EL (cell line): ENCODE measurements around the gene NKAPD1.
"Not testable (repeated sequence)": the region's sequence is repeated elsewhere in the genome, so short reads cannot be mapped to it uniquely, and the experiment has no call there.

Source experiments
- DNase-seq: peaks from one replicate; pipeline ENCODE4 v3.0.0-alpha.2; 2016

The NKAPD1 gene

DNA sequence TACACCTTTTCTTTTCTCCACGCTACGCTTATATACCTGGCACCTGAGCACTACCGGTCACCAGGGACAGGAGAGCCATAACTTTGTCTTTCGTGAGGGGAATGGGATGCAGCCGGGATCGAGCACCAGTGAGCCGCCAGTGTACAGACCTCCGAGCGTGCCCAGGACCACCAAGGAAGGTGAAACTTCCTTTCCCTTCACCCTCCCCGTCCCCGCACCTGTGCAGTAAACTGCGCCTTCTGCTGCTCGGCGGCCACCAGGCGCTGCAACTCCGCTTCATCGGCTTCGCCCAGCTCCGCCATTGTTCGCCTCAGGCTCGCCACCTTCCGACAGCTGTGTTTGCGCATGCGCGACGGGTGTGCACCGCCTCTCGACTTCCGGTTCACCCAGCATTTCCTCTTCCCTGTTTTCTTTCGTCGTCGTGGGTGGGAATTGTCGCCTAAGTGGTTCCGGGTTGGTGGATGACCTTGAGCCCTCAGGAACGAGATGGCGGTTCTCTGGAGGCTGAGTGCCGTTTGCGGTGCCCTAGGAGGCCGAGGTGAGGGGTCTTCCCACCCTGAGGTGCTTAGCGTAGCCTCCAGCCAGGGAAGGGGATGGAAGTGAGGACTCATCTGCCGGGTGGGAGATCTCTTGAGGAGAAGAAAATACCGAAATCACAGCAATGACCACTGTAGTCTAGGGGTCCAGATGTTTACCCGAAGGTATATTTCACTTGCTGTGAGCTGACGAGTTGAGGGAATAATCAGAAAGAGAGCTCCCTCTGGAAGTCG is 12.5 kb downstream of the NKAPD1 start, which contains the start of the genes SDHD and TIMM8B:
SDHD (plus strand) TSS at position 452 of the 770 bp plus-strand sequence; CDS start at position 487, 35 bp downstream.
TIMM8B (minus strand) TSS at position 335 of the 770 bp plus-strand sequence; CDS start at position 302, 33 bp downstream.
- DNase-seq = peak; percentile 97

DNA sequence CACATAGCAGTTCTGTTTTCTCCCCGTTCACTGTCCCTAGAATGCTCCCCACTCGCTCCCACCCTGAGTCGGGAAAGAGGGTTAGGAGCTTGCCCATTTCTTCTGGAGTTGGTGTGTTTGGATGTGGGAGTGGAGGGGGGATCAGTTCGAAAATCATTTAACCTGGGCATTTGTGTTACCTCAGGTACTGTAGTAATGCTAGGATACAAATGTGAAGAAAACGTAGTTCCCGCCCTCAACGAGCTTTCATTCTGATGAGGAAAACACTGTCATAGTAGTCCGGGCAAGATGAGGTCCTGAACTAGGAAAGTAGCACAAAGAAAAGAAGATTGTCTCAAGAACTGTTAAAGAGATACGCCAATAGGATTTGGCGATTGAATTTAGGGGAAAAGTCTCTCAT is 13.1 kb downstream of the NKAPD1 start:
- DNase-seq = peak; percentile 9

DNA sequence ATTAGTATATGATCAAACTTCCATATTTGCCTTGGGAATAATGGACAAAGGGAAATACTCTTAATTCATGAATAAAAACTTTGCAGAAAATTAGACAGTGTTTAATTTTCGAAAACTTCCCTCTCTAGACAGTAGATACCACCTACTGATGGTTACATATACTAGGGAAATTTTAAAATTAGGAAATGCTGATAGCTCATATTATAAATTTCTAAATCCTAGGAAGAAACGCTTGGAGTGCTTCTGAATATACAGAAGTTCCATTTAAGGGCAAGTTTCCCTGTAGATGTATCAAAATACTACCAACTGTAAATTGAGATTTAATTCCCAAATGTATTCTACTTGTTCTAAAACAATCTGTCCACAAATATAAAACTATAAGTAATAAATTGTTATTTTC is 21.2 kb downstream of the NKAPD1 start:
- DNase-seq = not testable (repeated sequence)

DNA sequence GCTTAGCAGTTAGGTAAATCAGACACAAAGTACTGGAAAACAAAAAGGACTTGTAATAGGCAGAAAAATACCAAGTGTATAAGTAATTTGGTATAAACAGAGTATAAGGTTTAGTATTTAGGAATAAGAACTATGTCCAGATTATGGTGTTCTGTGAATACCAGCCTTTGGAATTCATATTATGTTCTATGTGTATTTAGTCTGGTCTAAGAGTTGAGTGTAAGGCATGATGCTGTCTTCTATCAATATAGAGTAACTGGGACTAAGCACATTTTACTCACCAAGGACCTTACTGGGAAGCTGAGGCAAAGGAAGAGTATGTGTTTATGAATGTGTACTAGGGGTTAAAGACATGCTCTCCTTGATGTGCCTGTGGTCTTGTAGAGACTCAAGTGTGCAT is 22.1 kb downstream of the NKAPD1 start:
- DNase-seq = no peak

DNA sequence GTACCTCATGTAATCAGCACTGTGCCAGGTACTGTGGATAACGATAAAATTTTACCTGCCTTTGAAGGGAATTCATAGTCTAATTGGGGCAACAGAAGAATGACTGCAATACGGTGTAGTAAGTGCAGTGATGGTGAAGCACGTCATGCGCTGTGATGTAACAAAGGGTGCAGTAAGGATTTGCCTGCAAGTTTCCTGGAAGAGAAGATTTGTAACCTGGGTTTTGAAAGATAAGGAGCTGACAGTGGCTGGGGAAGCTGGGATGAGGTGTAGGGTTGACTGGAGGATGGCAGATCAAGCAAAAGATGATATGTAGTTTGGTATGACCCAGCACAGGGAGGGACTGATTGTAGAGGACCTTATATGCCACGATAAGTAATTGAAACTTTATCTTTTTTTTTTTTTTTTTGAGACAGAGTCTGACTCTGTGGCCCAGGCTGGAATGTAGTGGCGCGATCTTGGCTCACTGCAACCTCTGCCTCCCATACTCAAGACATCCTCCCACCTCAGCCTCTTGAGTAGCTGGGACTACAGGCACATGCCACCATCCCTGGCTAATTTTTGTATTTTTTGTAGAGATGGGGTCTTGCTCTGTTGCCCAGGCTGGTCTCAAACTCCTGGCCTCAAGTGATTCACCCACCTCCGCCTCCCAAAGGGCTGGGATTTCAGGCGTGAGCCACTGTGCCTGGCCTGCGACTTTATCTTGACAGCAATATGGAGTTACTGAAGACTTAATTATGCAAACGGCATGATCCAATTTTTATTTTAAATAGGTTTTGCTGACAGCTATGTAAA is 23.8 kb downstream of the NKAPD1 start:
- DNase-seq = no peak

DNA sequence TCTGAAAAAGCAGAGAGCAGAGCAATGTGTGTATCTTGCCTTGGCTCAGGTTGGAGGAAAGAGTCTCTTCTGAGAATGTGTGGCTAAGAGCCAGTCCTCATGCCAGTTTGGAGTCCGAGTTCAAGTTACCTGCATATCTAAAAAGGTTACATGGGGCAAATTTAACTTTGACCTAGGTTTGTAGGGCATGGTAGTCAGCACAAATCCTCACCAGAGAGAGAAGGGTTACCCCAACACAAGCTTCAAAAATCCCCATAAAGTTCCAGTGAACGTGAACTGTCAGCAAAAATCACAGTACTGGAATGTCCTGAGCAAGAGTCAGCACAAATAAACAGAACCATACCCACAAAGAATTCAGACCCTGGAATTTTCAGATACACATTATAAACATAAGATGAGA is 26.4 kb downstream of the NKAPD1 start:
- DNase-seq = peak; percentile 29

DNA sequence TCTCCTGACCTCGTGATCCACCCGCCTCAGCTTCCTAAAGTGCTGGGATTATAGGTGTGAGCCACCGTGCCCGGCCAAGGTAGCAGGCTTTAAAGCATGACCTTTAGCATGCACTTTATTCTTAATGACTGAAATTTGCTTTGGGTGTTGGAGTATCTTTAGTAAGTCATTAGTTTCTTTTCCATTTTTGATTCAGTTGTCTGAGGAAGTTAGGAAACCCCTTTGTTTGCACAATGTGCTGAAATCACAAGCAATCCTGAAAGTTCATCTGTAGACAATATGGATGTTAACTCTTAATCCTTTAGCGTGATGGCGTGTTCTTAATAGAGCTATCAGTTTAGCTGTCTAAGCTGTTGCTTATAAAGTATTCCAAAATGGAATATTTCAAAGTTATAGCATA is 29.3 kb downstream of the NKAPD1 start:
- DNase-seq = no peak

DNA sequence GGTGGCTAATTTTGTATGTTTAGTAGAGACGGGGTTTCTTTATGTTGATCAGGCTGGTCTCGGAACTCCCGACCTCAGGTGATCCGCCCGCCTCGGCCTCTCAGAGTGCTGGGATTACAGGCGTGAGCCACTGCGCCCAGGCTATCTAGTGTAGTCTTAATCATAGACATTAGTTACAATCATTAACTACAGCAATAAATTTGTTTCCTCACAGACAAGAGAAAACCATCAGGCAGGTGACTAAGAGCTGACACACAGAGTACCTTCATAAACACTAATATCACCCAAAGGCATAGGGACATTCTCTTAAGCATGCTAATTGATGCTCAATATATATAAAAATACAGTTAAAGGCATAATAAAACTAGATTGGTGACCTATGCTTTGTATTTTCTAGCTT is 32.0 kb downstream of the NKAPD1 start:
- DNase-seq = no peak

DNA sequence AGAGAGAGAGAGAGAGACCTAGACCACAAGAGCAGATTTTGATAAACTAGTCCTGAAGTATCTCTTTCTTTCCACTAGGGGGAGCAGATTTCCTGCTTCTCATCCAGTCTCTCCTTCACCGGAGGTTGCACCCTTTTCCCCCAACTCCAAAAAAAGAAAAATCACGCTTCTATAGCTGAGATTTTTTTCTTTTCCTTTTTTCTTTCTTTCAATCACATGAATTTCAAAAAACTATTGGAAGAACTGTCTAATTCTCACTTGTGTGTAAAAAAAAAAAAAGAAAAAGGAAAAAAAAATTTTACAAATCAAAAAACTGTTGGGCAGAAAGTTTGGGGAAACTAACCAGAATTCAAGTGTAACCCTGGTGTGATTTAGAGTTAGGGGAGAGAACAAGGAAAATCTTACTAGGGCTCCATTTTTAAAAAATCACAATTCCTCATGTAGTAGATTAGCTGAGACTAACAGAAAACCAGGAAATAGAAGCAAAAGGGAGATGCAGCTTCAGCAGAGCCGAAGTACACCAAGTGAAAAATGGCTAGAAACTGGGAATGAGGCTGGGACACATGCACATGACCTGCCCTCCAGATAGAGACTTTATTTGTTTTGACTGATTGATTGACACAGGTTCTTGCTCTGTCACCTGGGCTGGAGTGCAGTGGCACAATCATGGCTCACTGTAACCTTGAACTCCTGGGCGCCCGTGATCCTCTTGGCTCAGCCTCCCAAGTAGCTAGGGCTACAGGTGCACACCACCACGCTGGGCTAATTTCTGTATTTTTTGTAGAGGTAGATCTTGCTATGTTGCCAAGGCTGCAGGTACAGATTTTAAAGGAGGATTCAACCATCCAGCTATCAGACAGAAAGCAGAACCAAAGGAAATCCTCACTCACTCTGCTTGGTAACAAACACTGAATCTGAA is 39.7 kb downstream of the NKAPD1 start:
- DNase-seq = peak; percentile 66

DNA sequence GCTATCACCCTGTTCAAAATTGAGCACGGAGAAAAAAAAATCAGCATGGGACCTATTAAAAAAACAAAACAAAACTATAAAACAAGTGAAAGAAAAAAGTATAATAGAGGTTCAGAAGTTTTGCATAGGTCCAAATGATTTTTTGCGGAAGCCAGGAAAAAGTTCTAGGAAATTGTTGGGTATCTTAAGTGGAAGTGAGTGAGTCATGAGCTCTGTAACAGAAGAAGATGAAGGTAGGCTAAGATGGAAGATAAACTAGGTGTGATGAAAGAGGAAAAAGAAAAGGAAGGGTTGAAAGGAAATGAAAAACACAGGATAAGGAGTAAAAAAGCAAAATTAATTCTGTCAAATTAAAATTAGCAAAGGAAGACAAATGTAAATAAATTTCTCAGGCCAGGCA is 40.4 kb downstream of the NKAPD1 start:
- DNase-seq = no peak

DNA sequence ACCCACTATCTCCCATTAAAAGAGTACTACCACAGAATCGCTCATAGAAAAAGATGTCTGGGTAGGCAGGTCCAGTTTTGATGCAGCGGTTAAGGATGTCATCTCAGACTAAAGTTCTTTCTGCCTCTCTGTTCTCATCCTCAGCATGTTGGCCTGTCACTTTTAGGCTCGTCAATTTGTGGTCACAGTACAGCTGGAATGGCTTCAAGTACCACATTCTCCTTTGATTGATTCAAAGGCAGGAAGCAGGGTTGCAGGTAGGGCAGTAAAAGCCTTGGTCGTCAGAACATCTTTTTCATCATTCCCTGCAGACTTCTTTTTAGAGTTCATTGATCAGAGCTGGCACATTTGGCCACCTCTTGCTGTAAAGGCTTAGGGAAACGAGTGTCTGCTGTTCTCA is 41.3 kb downstream of the NKAPD1 start:
- no peak for DNase-seq

DNA sequence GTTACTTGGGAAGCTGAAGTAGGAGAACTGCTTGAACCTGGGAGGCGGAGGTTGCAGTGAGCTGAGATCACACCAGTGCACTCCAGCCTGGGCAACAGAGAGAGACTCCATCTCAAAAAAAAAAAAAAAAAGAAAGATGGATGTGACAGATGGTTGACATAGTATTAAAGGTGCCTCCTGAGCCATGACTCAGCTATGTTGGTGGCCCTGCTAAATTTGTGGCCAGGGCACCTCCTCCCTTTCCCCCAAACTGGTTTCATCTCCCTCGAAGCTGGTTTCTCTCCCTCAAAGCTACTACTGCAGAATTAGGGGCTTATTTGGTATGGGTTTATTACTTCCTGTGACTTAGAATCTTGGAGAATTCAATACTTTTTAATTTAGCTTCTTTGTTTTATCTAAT is 44.1 kb downstream of the NKAPD1 start:
- no peak for DNase-seq

DNA sequence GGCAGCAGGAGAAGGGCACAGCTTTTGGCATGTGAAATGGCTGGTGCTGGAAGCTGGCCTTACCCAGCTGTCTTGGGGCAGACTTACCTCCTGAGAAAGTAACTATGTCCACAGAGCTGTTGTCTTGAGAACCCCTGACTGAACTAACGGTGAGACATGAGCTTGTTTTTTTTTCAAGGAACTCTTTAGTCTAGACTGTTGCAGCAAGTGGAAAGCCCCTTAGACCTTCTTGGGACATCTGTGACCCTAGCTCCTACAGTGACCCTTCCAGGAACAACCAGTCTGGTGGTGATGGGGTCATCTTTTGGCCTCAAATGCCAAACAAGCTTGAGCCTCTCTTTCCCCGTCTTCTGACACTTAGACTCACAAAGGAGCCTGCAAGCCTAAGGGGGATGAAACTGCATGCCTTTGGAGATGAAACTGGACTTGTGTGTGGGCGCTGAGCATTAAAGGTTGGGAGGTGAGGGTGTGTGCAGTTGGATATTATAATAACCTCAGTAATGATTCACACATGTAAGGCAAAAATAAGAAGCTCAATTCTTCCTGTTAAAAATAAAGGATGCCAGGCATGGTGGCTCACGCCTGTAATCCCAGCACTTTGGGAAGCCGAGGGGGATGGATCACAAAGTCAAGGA is 48.0 kb downstream of the NKAPD1 start:
- DNase-seq = no peak

DNA sequence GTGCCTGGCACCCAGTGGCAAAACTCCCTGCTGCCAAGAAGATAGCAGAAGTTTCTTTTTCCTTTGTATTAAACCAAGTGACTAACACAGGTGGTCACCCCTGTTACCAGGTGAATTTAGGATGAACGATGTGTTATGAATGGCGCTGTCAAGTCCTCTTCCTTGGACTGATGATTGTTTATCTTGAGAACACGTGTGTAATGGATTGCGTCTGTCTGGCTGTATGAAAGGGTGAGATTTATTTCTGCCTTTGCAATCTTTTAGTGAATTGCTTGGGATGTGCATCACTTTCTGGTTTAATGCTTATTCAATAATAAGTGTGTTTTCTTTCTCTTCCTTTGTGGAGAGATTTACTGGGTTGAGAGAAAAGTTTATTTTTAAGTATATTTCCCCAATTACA is 49.0 kb downstream of the NKAPD1 start:
- DNase-seq = no peak

DNA sequence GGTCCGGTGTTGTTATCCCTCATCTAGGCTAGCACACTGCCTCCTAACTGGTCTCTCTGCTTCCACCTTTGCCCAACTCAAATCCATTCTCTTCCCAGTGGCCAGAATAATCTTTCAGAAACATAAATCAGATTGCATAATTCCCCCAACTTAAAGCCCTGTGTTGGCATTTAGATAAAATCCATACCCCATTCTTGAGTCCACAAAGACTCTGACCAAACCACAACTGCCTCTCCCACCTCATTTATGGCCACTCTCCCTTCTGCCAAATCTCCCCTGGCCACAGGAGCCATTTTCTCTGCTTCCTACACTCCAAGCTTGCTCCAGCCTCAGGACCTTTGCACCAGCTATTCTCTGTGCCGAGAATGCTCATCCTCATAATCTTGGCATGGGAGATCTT is 53.0 kb downstream of the NKAPD1 start:
- DNase-seq = no peak

DNA sequence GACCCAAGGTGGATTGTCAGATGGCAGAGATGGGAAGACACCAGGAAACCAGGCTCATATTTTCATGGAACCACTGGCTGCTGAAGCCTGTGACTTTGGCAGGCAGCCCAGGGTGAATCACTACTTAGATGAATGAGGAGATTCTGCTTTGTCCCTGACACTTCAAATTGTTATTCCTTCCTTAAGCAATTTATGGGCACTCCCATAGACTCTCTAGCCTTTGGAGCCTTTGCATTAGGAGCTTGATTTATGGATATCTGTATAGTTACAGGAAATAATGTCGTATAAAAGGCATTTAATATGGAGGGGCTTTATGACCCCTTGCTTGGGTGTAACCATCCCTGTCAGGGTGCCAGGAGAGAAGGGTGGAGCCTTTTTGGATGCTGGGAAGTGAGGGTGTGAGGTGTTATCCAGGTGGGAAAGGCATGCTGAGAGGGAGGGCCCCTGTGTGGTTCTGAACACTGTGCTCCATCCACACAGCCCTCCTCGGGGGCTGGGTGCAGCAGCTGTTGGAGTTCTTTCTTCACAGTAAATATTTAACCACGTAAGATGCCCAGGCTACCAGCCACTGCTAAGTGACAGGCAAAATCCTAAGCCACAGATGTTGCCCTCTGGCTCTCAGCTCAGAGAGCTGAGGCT is 54.5 kb downstream of the NKAPD1 start:
- DNase-seq = peak; percentile 91

DNA sequence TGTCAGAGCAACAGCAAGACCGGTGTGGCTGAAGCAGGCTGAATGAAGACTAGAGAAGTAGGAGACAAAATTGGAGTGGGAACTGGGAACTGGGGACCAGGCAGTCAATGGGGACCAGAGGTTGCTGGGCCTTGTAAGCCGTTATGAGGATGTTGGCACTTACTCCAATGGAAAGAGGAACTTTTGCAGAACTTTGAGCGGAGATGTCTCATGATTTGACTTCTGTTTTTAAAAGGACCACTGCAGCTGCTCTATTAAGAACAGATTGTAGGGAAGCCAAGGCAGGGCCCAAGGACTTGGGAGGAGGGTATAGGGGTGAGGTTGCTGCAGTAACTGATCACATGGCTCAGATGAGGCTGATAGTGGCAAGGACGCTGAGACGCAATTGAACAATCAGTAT is 55.6 kb downstream of the NKAPD1 start:
- no peak for DNase-seq

DNA sequence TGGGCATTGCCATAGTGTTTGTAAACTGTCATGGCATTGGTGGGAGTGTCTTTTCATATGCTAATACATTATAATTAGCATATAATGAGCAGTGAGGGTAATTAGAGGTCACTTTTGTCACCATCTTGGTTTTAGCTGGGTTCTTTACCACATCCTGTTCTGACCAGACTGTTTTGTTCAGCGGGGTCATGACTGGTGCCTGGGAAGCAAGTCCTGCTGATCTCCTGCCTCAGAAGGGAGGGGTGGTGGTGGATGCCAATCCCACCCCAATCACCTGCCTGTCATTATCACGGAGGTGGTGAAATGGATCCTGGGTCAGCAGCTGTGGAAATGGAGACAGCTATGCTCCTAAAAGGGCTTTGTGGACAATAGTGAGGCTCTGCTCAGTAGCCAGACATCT is 58.6 kb downstream of the NKAPD1 start:
- DNase-seq = no peak

DNA sequence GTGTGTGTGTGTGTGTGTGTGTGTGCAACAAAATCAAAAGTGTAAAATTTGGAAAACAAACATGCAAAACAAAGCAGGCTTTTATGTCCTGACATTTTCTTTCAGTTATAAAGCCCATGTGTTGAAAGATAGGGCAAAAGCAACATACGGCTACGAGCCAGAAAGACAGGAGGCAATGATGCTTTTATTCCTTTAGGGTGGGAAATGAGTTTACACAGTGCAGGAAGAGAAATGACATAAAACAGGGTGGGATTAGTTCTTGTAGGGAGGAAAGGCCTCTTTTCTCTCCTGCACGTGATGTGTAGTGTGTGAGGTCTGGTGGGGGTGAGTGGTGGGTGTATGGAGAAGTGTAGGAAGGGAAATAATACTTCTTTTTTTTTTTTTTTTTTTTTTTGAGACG is 60.4 kb downstream of the NKAPD1 start:
- DNase-seq = no peak
